ENCODE measurements around the gene PSMB11. TPM values are rescaled to one million over a fixed set of nuclear protein-coding genes. Genes with fewer than 3 reads are reported as not detected.
A peak's percentile ranks its signal among the peaks of the same experiment; 100 is the strongest.

The PSMB11 gene
- total and polyA plus RNA-seq, 10 of the 15 experiments (the other 5 are each of a cell fraction or from before 2014, with no cell fraction given): not detected

DNA sequence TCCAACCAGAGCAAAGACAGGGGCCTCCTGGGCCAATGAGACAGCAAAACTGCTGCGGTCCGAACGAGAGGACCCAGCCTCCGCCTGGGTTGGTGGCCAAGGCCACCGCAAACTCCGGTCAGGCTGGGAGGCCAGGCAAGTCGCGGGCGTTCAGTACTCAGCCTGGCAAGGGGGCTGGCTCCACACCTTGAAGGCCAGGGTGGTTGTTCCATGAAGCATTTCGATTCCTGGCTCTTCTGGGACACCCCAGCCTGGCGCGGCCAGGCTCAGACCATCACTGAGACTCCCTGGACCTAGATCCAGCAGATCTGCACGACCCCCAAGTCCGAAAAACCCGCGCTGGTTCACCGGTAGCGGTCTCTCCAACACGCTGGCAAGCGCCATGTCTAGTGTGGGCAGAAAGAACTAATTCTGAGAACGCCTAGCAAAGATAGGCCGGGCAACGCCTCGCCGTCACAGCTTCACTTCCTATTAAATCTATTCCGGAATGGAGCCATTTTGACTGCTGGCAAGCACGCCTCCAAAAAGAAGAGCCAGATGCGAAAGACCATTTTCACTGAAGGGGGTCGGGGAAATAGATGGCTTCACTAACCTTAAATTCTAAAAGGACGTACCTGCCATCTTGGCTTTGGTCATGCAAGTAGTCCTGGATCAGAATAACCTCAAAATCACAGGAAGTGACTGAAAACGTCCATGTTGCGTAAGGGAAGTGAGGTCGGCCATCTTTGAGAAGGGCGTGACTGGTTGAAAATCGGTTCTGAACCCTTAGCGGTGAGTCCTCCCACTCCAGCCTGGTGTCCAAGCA is 7.3 kb upstream of the PSMB11 start, which contains the start of gene PSMB5 (continued):
- TF ChIP-seq HDGF (IDR thresholded peaks at IDR 0.05) (0 out of 2 replicates have a peak, but pooled peaks have one; percentile 25), EED (IDR thresholded peaks at IDR 0.05; ENCODE audit: low read depth) (no peak), RAD51 (IDR thresholded peaks at IDR 0.05) (peak; percentile 58; the same call in 1 of the 2 replicates), NR2C1 (IDR thresholded peaks at IDR 0.05) (peak; percentile 93), ZNF274 (IDR thresholded peaks at IDR 0.05; ENCODE audit: insufficient read depth, insufficient read length) (no peak), MYB (IDR thresholded peaks at IDR 0.05; ENCODE audit: borderline replicate concordance, low read depth, low read length) (no peak), HCFC1 (IDR thresholded peaks at IDR 0.05; ENCODE audit: low read length) (peak; percentile 84), YBX1 (IDR thresholded peaks at IDR 0.05) (no peak), EGR1 (IDR thresholded peaks at IDR 0.05; ENCODE audit: borderline replicate concordance in 1 of 2, low read depth in 2 of 2, low read length in 2 of 2) (no peak), POU2F2 (IDR thresholded peaks at IDR 0.05; ENCODE audit: borderline replicate concordance, low read depth, low read length) (peak; percentile 34; the same call in 2 of the 3 replicates), PAX8 (IDR thresholded peaks at IDR 0.05) (no peak), PML (IDR thresholded peaks at IDR 0.05; ENCODE audit: low read length) (peak; percentile 73; the same call in 1 of the 2 replicates), NR2F1 (conservative IDR thresholded peaks at IDR 0.05) (no peak), BHLHE40 (IDR thresholded peaks at IDR 0.05; ENCODE audit: borderline replicate concordance in 1 of 2, low read depth in 2 of 2, low read length in 1 of 2) (0 out of 4 replicates have a peak, but pooled peaks of 1 of the 2 experiments have one; percentile 8), TCF12 (IDR thresholded peaks at IDR 0.05; ENCODE audit: low read depth, low read length) (no peak)
- TF ChIP-seq, protein P1, sequence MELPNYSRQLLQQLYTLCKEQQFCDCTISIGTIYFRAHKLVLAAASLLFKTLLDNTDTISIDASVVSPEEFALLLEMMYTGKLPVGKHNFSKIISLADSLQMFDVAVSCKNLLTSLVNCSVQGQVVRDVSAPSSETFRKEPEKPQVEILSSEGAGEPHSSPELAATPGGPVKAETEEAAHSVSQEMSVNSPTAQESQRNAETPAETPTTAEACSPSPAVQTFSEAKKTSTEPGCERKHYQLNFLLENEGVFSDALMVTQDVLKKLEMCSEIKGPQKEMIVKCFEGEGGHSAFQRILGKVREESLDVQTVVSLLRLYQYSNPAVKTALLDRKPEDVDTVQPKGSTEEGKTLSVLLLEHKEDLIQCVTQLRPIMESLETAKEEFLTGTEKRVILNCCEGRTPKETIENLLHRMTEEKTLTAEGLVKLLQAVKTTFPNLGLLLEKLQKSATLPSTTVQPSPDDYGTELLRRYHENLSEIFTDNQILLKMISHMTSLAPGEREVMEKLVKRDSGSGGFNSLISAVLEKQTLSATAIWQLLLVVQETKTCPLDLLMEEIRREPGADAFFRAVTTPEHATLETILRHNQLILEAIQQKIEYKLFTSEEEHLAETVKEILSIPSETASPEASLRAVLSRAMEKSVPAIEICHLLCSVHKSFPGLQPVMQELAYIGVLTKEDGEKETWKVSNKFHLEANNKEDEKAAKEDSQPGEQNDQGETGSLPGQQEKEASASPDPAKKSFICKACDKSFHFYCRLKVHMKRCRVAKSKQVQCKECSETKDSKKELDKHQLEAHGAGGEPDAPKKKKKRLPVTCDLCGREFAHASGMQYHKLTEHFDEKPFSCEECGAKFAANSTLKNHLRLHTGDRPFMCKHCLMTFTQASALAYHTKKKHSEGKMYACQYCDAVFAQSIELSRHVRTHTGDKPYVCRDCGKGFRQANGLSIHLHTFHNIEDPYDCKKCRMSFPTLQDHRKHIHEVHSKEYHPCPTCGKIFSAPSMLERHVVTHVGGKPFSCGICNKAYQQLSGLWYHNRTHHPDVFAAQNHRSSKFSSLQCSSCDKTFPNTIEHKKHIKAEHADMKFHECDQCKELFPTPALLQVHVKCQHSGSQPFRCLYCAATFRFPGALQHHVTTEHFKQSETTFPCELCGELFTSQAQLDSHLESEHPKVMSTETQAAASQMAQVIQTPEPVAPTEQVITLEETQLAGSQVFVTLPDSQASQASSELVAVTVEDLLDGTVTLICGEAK (IDR thresholded peaks at IDR 0.05; ENCODE audit: borderline replicate concordance): peak; percentile 96
- TF ChIP-seq, protein P2, sequence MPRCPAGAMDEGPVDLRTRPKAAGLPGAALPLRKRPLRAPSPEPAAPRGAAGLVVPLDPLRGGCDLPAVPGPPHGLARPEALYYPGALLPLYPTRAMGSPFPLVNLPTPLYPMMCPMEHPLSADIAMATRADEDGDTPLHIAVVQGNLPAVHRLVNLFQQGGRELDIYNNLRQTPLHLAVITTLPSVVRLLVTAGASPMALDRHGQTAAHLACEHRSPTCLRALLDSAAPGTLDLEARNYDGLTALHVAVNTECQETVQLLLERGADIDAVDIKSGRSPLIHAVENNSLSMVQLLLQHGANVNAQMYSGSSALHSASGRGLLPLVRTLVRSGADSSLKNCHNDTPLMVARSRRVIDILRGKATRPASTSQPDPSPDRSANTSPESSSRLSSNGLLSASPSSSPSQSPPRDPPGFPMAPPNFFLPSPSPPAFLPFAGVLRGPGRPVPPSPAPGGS (IDR thresholded peaks at IDR 0.05; ENCODE audit: borderline replicate concordance, insufficient read depth, low read depth, low read length, poor library complexity, severe bottlenecking): no peak
- TF ChIP-seq, protein P3, sequence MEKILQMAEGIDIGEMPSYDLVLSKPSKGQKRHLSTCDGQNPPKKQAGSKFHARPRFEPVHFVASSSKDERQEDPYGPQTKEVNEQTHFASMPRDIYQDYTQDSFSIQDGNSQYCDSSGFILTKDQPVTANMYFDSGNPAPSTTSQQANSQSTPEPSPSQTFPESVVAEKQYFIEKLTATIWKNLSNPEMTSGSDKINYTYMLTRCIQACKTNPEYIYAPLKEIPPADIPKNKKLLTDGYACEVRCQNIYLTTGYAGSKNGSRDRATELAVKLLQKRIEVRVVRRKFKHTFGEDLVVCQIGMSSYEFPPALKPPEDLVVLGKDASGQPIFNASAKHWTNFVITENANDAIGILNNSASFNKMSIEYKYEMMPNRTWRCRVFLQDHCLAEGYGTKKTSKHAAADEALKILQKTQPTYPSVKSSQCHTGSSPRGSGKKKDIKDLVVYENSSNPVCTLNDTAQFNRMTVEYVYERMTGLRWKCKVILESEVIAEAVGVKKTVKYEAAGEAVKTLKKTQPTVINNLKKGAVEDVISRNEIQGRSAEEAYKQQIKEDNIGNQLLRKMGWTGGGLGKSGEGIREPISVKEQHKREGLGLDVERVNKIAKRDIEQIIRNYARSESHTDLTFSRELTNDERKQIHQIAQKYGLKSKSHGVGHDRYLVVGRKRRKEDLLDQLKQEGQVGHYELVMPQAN (conservative IDR thresholded peaks at IDR 0.05): peak; percentile 87
- TF ChIP-seq, protein P4, sequence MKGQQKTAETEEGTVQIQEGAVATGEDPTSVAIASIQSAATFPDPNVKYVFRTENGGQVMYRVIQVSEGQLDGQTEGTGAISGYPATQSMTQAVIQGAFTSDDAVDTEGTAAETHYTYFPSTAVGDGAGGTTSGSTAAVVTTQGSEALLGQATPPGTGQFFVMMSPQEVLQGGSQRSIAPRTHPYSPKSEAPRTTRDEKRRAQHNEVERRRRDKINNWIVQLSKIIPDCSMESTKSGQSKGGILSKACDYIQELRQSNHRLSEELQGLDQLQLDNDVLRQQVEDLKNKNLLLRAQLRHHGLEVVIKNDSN (IDR thresholded peaks at IDR 0.05; ENCODE audit: borderline replicate concordance, extremely low read length, insufficient read depth, low read depth, low read length): no peak
- TF ChIP-seq, protein P5, sequence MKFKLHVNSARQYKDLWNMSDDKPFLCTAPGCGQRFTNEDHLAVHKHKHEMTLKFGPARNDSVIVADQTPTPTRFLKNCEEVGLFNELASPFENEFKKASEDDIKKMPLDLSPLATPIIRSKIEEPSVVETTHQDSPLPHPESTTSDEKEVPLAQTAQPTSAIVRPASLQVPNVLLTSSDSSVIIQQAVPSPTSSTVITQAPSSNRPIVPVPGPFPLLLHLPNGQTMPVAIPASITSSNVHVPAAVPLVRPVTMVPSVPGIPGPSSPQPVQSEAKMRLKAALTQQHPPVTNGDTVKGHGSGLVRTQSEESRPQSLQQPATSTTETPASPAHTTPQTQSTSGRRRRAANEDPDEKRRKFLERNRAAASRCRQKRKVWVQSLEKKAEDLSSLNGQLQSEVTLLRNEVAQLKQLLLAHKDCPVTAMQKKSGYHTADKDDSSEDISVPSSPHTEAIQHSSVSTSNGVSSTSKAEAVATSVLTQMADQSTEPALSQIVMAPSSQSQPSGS (IDR thresholded peaks at IDR 0.05; ENCODE audit: low read length): no peak
